Lower lobe of right lung (tissue), 2 donors: Measurements from ENCODE around the gene RBM15. TPM values are rescaled to one million over a fixed set of nuclear protein-coding genes. Genes with fewer than 3 reads are reported as not detected.
A peak's percentile ranks its signal among the peaks of the same experiment; 100 is the strongest.

Source experiments
- ATAC-seq, 2 donors: fragments of 200-7000 bp; cut with Tn5 transposase; one replicate each; pipeline ENCODE4 v1.9.1; 2020 to 2022; ENCODE audit warnings: mild to moderate bottlenecking in 2 of 2, moderate library complexity in 2 of 2
- DNase-seq: peaks from one replicate; pipeline ENCODE4 v3.0.0-alpha.2; 2020
- H3K27ac ChIP-seq: fragments of 200-600 bp; one replicate; pipeline ENCODE4 v1.8.0; 2022
- H3K27me3 ChIP-seq: fragments of 200-600 bp; one replicate; pipeline ENCODE4 v1.8.0; 2022; ENCODE audit warnings: low read depth
- H3K36me3 ChIP-seq: fragments of 200-600 bp; one replicate; pipeline ENCODE4 v1.8.0; 2022; ENCODE audit warnings: mild to moderate bottlenecking
- H3K4me1 ChIP-seq: fragments of 200-600 bp; one replicate; pipeline ENCODE4 v1.8.0; 2022
- H3K4me3 ChIP-seq: fragments of 200-600 bp; one replicate; pipeline ENCODE4 v1.8.0; 2022; ENCODE audit warnings: mild to moderate bottlenecking
- H3K9me3 ChIP-seq: fragments of 200-600 bp; one replicate; pipeline ENCODE4 v1.8.0; 2022
- CTCF ChIP-seq: fragments of 200-600 bp; IDR thresholded peaks from one replicate; pipeline ENCODE4 v1.8.0; 2022; ENCODE audit warnings: antibody characterized with exemption, mild to moderate bottlenecking
- intact Hi-C: fragments of 100-400 bp; cut with DNase I; formaldehyde crosslinking; loops from one replicate; pipeline ENCODE4 v1.11.0; 2022
- total RNA-seq: library from RNA; stranded (reverse); fragmentation: NEBNext Ultra II Directional; extraction: Animal tissue kit (Norgen Biotek cat#: 25700); gene quantifications from one replicate; pipeline ENCODE4 v1.2.1, GENCODE V29; 2021
- donor health status: DM: no; HTN: yes; CAD: no; lungs with severe emphysema.

The RBM15 gene
- total RNA-seq, 1 donor from 2014 or later: 23.3 TPM

- ATAC-seq: peak in 1 of 2 donors; percentile 37
- no peaks in the 10 kb centered on the region for H3K4me1 ChIP-seq
- intact Hi-C loops: no loop called here
- H3K9me3 ChIP-seq: no peaks in the 10 kb centered on the region
- H3K27me3 ChIP-seq: no peaks in the 10 kb centered on the region
- no peak overlapping the region for H3K4me3 ChIP-seq
- H3K27ac ChIP-seq: no peak overlapping the region
- H3K36me3 ChIP-seq: peaks cover 59% of the 10 kb centered on the region
- no peak for TF ChIP-seq CTCF
- DNase-seq: no peak
Observed at GRCh38 chr1:110370827-110371226, 31.6 kb downstream of the RBM15 start.

GRCh38 chr1:110375490-110375889 is 36.3 kb downstream of the RBM15 start:
- Histone ChIP-seq H3K4me1 (peaks cover 5% of the 10 kb centered on the region), H3K4me3 (no peak overlapping the region), H3K9me3 (no peaks in the 10 kb centered on the region), H3K27me3 (no peaks in the 10 kb centered on the region), H3K36me3 (peaks cover 75% of the 10 kb centered on the region), H3K27ac (no peak overlapping the region)
- no peak for ATAC-seq
- intact Hi-C loops: no loop called here
- DNase-seq: no peak
- no peak for TF ChIP-seq CTCF

GRCh38 chr1:110380672-110381283 is 41.6 kb downstream of the RBM15 start:
- no peaks in the 10 kb centered on the region for H3K27me3 ChIP-seq
- H3K4me3 ChIP-seq: no peak overlapping the region
- peaks cover 48% of the 10 kb centered on the region for H3K36me3 ChIP-seq
- peak overlapping the region; percentile 71 for H3K27ac ChIP-seq
- H3K9me3 ChIP-seq: no peaks in the 10 kb centered on the region
- no peak for TF ChIP-seq CTCF
- peaks cover 22% of the 10 kb centered on the region for H3K4me1 ChIP-seq
- ATAC-seq (peak; percentile 75 to 89), DNase-seq (no peak)
- intact Hi-C loops: no loop called here

- TF ChIP-seq CTCF: no peak
- Histone ChIP-seq H3K4me3 (no peak overlapping the region), H3K9me3 (no peaks in the 10 kb centered on the region), H3K4me1 (peaks cover 22% of the 10 kb centered on the region), H3K27me3 (no peaks in the 10 kb centered on the region), H3K27ac (peak overlapping the region; percentile 60), H3K36me3 (peaks cover 23% of the 10 kb centered on the region)
- ATAC-seq: no peak
- intact Hi-C loops: no loop called here
- DNase-seq: no peak
Observed at GRCh38 chr1:110383251-110383990, 44.2 kb downstream of the RBM15 start.

- H3K9me3 ChIP-seq: no peaks in the 10 kb centered on the region
- H3K4me3 ChIP-seq: no peak overlapping the region
- no peak for ATAC-seq
- H3K27me3 ChIP-seq: no peaks in the 10 kb centered on the region
- H3K4me1 ChIP-seq: peaks cover 30% of the 10 kb centered on the region
- no peak for TF ChIP-seq CTCF
- H3K36me3 ChIP-seq: peaks cover 13% of the 10 kb centered on the region
- peak overlapping the region; percentile 60 for H3K27ac ChIP-seq
- DNase-seq: no peak
- intact Hi-C loops: no loop called here
Observed at GRCh38 chr1:110384581-110385321, 45.6 kb downstream of the RBM15 start.
